ENCODE data around the gene TMA7B. TPM values are rescaled to one million over a fixed set of nuclear protein-coding genes. Genes with fewer than 3 reads are reported as not detected.

The TMA7B gene
- total and polyA plus RNA-seq, 10 of the 15 experiments (the other 5 are each of a cell fraction or from before 2014, with no cell fraction given), result 0.33 to 2.9 (median 1.8) TPM

GRCh38 chr22:39970742-39971141 lies 10.5 kb downstream of the TMA7B start (continued):
- TF ChIP-seq ZNF687 (IDR thresholded peaks at IDR 0.05) (no peak), ZNF24 (IDR thresholded peaks at IDR 0.05) (no peak), RFX5 (IDR thresholded peaks at IDR 0.05; ENCODE audit: low read depth, low read length) (no peak), HDAC6 (IDR thresholded peaks at IDR 0.05; ENCODE audit: unreplicated experiment) (no peak), YBX1 (IDR thresholded peaks at IDR 0.05) (no peak), MAX (IDR thresholded peaks at IDR 0.05; ENCODE audit: low read depth, low read length) (no peak), TCF3 (IDR thresholded peaks at IDR 0.05; ENCODE audit: borderline replicate concordance, insufficient read depth, low read depth, low read length) (no peak)

GRCh38 chr22:39972641-39973040 lies 12.4 kb downstream of the TMA7B start:
- TF ChIP-seq DPF2 (IDR thresholded peaks at IDR 0.05) (no peak), ZZZ3 (IDR thresholded peaks at IDR 0.05; ENCODE audit: control insufficient read depth, insufficient read length, low read depth) (no peak)
- H3K36me3 ChIP-seq (ENCODE audit: control insufficient read depth in 2 of 2, insufficient read depth in 2 of 2, low read length in 1 of 2), result peaks cover 24 to 27% of the 10 kb centered on the region in 2 experiments; a peak in 3 of 4 replicates
- no peak overlapping the region for H3K27ac ChIP-seq (ENCODE audit: control insufficient read depth, insufficient read depth)
- CTCF ChIA-PET, result no interaction called here
- no peak overlapping the region for H2AFZ ChIP-seq (ENCODE audit: control insufficient read depth, low read depth, low read length)
- no peak overlapping the region for H3K4me3 ChIP-seq
- RAD21 ChIA-PET (ENCODE audit: unreplicated experiment), result no interaction called here
- no peak for ATAC-seq
- no peaks in the 10 kb centered on the region for H3K27me3 ChIP-seq (replicated peaks in 1 of 2; ENCODE audit: control insufficient read depth in 2 of 2, insufficient read depth in 2 of 2, low read length in 1 of 2)
- no peak overlapping the region for H3K9ac ChIP-seq (ENCODE audit: control insufficient read depth, insufficient read depth, low read length)
- DNase-seq (ENCODE audit: low read depth, low spot score), result no peak
- BruUV-seq (replicated peaks), result no TSS peak
- in situ Hi-C loops (cut with MboI), result no loop called here
- no peaks in the 10 kb centered on the region for H3K9me3 ChIP-seq (replicated peaks; ENCODE audit: control insufficient read depth, insufficient read depth, low read length)
- POLR2A ChIA-PET, result interaction anchor here (1.6 kb wide), 1 partner anchor 9 kb away, joined by 3 read pairs; no protein-coding TSS in a partner anchor
- intact Hi-C loops (cut with micrococcal nuclease; ENCODE audit: unreplicated experiment), result no loop called here
- no peaks in the 10 kb centered on the region for H3K79me2 ChIP-seq (ENCODE audit: control insufficient read depth, insufficient read depth, low read length)
- no peak overlapping the region for H3K4me2 ChIP-seq (ENCODE audit: control insufficient read depth, insufficient read depth)
- WGBS (ENCODE audit: insufficient coverage, insufficient replicate concordance, low lambda C conversion rate, missing lambda C conversion rate), result 71% methylated on average over 5 of the region's 5 CpGs
- H3K4me1 ChIP-seq (ENCODE audit: control insufficient read depth, insufficient read depth, low read length), result no peaks in the 10 kb centered on the region
- H4K20me1 ChIP-seq (ENCODE audit: control insufficient read depth, insufficient read depth), result no peaks in the 10 kb centered on the region
- FAIRE-seq, result no peak
- SMC1A ChIA-PET (ENCODE audit: uncharacterized antibody, unreplicated experiment), result no interaction called here

Measured in GM12878 (cell line).